DOHH2 (cell line): Measurements from ENCODE around the gene NSUN5.

ENCODE experiments used
- H3F3A ChIP-seq: fragments of 200-600 bp; sonication (generic), shearing (Covaris generic); 2 replicates; pipeline ENCODE4 v1.6.0; 2016; ENCODE audit warnings: antibody characterized with exemption, mild to moderate bottlenecking; ENCODE audit not compliant: control insufficient read depth, insufficient read depth
- H3K27ac ChIP-seq: fragments of 200-600 bp; sonication (generic); 2 replicates; pipeline ENCODE4 v1.5.1; 2014; ENCODE audit warnings: low read depth, mild to moderate bottlenecking, low read length, moderate library complexity
- H3K27me3 ChIP-seq: fragments of 200-600 bp; sonication (generic); 2 replicates; pipeline ENCODE4 v1.6.1; 2014; ENCODE audit warnings: mild to moderate bottlenecking, low read length, mixed read lengths; ENCODE audit not compliant: control insufficient read depth
- H3K36me3 ChIP-seq: fragments of 200-600 bp; sonication (generic); 2 replicates; pipeline ENCODE4 v1.6.1; 2014; ENCODE audit warnings: mild to moderate bottlenecking, low read length, moderate library complexity, mixed read lengths; ENCODE audit not compliant: control insufficient read depth
- H3K4me1 ChIP-seq: fragments of 200-600 bp; sonication (generic); 2 replicates; pipeline ENCODE4 v1.6.1; 2014; ENCODE audit warnings: mild to moderate bottlenecking, low read length, mixed read lengths; ENCODE audit not compliant: control insufficient read depth
- H3K4me2 ChIP-seq: fragments of 200-600 bp; sonication (generic); 2 replicates; pipeline ENCODE4 v1.6.0; 2014; ENCODE audit warnings: mild to moderate bottlenecking, low read length, moderate library complexity
- H3K4me3 ChIP-seq: fragments of 200-600 bp; sonication (generic); 2 replicates; pipeline ENCODE4 v1.5.1; 2014; ENCODE audit warnings: mild to moderate bottlenecking, low read length, mixed read lengths
- H3K79me2 ChIP-seq: fragments of 200-600 bp; sonication (generic); 2 replicates; pipeline ENCODE4 v1.6.1; 2014; ENCODE audit warnings: mild to moderate bottlenecking, low read length, mixed read lengths; ENCODE audit not compliant: control insufficient read depth
- H3K9me2 ChIP-seq: fragments of 200-600 bp; sonication (generic); replicated peaks from 2 replicates; pipeline ENCODE4 v1.6.1; 2014; ENCODE audit warnings: mild to moderate bottlenecking, low read length, mixed read lengths; ENCODE audit not compliant: control insufficient read depth
- H3K9me3 ChIP-seq: fragments of 200-600 bp; sonication (generic); 2 replicates; pipeline ENCODE4 v1.6.1; 2014; ENCODE audit warnings: antibody characterized with exemption, low read length, mixed read lengths; ENCODE audit not compliant: control insufficient read depth, insufficient read depth
- H4K20me1 ChIP-seq: fragments of 200-600 bp; sonication (generic); 2 replicates; pipeline ENCODE4 v1.6.0; 2014; ENCODE audit warnings: low read depth, mild to moderate bottlenecking, antibody characterized with exemption, low read length, moderate library complexity; ENCODE audit not compliant: control insufficient read depth, insufficient read depth
- CTCF ChIP-seq: fragments of 200-600 bp; sonication (generic); IDR thresholded peaks from one replicate; pipeline ENCODE4 v1.5.1; 2014; ENCODE audit warnings: antibody characterized with exemption, mild to moderate bottlenecking, low read depth, low read length; ENCODE audit not compliant: poor library complexity, severe bottlenecking
- EZH2phosphoT487 ChIP-seq: fragments of 200-600 bp; sonication (generic); IDR thresholded peaks from 2 replicates; pipeline ENCODE4 v1.6.1; 2017; ENCODE audit warnings: borderline replicate concordance, mild to moderate bottlenecking, antibody characterized with exemption, low read length, moderate library complexity, mixed read lengths

The NSUN5 gene

GRCh38 chr7:73316521-73316920 lies 7.9 kb upstream of the NSUN5 start:
- Histone ChIP-seq H3K36me3 (no peaks in the 10 kb centered on the region), H3K4me3 (no peak overlapping the region), H3K9me2 (no peaks in the 10 kb centered on the region), H3K27ac (no peak overlapping the region), H4K20me1 (no peaks in the 10 kb centered on the region), H3K79me2 (no peaks in the 10 kb centered on the region), H3F3A (no peaks in the 10 kb centered on the region), H3K4me1 (no peaks in the 10 kb centered on the region), H3K4me2 (no peak overlapping the region), H3K9me3 (no peaks in the 10 kb centered on the region), H3K27me3 (no peaks in the 10 kb centered on the region)
- TF ChIP-seq CTCF (no peak), EZH2phosphoT487 (no peak)

DNA sequence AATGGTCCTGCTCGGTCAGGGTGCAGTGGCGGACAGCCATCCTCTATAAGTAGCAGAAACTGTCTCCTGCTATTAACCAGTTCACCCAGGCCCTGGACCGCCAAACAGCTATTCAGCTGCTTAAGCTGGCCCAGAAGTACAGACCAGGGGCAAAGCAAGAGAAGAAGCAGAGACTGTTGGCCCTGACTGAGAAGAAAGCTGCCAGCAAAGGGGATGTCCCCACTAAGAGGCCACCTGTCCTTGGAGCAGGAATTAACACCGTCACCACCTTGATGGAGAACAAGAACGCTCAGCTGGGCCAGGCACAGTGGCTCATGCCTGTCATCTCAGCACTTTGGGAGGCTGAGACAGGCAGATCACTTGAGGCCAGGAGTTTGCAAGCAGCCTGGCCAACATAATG lies 5.6 kb upstream of the NSUN5 start:
- H3K4me3 ChIP-seq, result no peak overlapping the region
- H3K9me2 ChIP-seq, result no peaks in the 10 kb centered on the region
- H3K4me1 ChIP-seq, result peaks cover 2% of the 10 kb centered on the region
- no peaks in the 10 kb centered on the region for H3K9me3 ChIP-seq
- H3K36me3 ChIP-seq, result no peaks in the 10 kb centered on the region
- peaks cover 1% of the 10 kb centered on the region; the same call in 1 of the 2 replicates for H3K79me2 ChIP-seq
- TF ChIP-seq CTCF, result no peak
- TF ChIP-seq EZH2phosphoT487, result no peak
- H4K20me1 ChIP-seq, result no peaks in the 10 kb centered on the region
- no peak overlapping the region for H3K4me2 ChIP-seq
- no peak overlapping the region for H3K27ac ChIP-seq
- H3F3A ChIP-seq, result no peaks in the 10 kb centered on the region
- H3K27me3 ChIP-seq, result no peaks in the 10 kb centered on the region

GRCh38 chr7:73313521-73313906 lies 4.9 kb upstream of the NSUN5 start:
- Histone ChIP-seq H3K27ac (no peak overlapping the region), H3K4me2 (no peak overlapping the region), H3K27me3 (no peaks in the 10 kb centered on the region), H3K9me3 (no peaks in the 10 kb centered on the region), H3K4me1 (peaks cover 6% of the 10 kb centered on the region), H3K36me3 (no peaks in the 10 kb centered on the region), H3K9me2 (no peaks in the 10 kb centered on the region), H3K79me2 (peaks cover 8% of the 10 kb centered on the region), H3K4me3 (no peak overlapping the region), H4K20me1 (no peaks in the 10 kb centered on the region), H3F3A (no peaks in the 10 kb centered on the region)
- TF ChIP-seq CTCF, result no peak
- TF ChIP-seq EZH2phosphoT487, result no peak
